Peyer's patch (tissue), 4 donors: ENCODE data around the gene TMED8.

ENCODE experiments used
- POLR2A ChIP-seq, 2 donors: fragments of 450-650 bp; IDR thresholded peaks; one replicate each; pipeline ENCODE4 v1.5.1; 2017; ENCODE audit warnings: antibody characterized with exemption in 2 of 2, mild to moderate bottlenecking in 2 of 2, moderate library complexity in 2 of 2
- TF ChIP-seq, protein P1 (sequence below), 6 experiments: fragments of 450-650 bp in 4 of 6; fragments of 200-600 bp in 2 of 6; sonication (generic) in 1 of 6; IDR thresholded peaks; one replicate each; pipeline ENCODE4 v1.5.1; 2017 to 2019; ENCODE audit warnings: antibody characterized with exemption in 6 of 6, mild to moderate bottlenecking in 3 of 6, moderate library complexity in 1 of 6

DNA sequence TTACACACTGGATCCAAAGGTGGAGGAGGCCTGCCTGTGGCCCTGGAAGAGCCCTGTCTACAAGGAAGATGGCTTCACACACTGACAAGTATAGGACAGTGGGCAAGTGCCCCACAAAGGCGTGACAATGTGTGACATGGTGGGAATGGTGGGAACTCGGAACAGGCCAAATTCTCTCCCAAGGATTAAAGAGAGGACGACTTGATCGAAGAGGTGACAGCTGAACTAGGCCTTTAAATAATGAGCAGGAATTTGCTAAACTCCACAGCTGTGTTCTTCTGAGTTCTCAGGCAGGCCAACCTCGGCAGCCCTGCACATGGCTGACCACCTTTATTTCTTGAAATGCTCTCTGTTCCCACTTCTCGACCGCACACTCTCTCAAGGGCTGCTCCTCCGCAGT is 80.0 kb downstream of the TMED8 start:
- TF ChIP-seq, protein P1, sequence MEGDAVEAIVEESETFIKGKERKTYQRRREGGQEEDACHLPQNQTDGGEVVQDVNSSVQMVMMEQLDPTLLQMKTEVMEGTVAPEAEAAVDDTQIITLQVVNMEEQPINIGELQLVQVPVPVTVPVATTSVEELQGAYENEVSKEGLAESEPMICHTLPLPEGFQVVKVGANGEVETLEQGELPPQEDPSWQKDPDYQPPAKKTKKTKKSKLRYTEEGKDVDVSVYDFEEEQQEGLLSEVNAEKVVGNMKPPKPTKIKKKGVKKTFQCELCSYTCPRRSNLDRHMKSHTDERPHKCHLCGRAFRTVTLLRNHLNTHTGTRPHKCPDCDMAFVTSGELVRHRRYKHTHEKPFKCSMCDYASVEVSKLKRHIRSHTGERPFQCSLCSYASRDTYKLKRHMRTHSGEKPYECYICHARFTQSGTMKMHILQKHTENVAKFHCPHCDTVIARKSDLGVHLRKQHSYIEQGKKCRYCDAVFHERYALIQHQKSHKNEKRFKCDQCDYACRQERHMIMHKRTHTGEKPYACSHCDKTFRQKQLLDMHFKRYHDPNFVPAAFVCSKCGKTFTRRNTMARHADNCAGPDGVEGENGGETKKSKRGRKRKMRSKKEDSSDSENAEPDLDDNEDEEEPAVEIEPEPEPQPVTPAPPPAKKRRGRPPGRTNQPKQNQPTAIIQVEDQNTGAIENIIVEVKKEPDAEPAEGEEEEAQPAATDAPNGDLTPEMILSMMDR (IDR thresholded peaks at IDR 0.05): no peak
- no peak for TF ChIP-seq POLR2A (IDR thresholded peaks at IDR 0.05)
